ENCODE results near the gene POU5F1.

DNA sequence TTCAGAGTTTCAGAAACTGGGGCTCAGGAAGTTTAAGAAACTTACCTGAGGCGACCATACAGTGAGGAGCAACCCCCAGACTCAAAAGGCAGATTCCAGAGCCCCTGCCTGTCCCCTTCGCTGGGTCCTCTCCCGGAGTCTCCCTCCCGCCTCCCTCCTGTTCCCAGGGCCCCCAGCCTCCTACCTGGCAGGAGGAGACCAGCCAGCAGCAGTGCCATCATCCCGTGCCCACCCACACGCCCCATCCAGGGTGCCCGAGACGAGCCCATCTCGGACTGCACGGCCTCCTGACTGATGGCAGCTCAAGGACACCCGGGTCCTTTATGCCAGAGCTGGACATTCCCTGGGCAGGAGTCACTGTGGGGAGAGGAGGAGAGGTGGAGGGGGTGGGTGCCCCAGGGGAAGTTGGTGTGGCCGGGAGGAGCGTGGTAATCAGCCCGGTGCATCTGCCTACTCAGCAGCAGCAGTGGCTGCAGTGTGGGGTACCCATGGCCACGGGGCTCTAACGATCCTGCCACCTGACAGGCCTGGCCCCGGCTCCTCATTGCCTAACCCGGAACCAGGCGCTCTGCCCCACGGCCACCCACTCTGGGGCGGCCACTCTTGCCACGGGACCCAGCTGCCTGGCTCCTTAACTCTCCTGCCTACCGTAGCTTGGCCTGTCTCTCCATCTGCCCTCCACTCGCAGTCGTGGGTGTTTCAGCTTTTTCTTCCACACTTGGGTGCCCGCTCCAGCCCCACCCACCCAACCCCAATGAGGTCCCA is 50.1 kb downstream of the POU5F1 start, which contains the start of gene CDSN:
- TF ChIP-seq CTCF (conservative IDR thresholded peaks at IDR 0.05; ENCODE audit: low read depth, low read length) (no peak), POLR2A (IDR thresholded peaks at IDR 0.05; ENCODE audit: low read depth, low read length) (no peak), RAD21 (IDR thresholded peaks at IDR 0.05; ENCODE audit: low read length) (no peak), CHD1 (IDR thresholded peaks at IDR 0.05; ENCODE audit: low read depth, low read length) (no peak)
